Inferior parietal cortex (tissue), 1 donor: ENCODE measurements around the gene TBC1D8B.
"Not testable (repeated sequence)": the region's sequence is repeated elsewhere in the genome, so short reads cannot be mapped to it uniquely, and the experiment has no call there.

Source experiments
- DNase-seq: peaks from one replicate; pipeline ENCODE4 v3.0.0-alpha.2; 2016; ENCODE audit errors: extremely low spot score

Gene TBC1D8B

DNA sequence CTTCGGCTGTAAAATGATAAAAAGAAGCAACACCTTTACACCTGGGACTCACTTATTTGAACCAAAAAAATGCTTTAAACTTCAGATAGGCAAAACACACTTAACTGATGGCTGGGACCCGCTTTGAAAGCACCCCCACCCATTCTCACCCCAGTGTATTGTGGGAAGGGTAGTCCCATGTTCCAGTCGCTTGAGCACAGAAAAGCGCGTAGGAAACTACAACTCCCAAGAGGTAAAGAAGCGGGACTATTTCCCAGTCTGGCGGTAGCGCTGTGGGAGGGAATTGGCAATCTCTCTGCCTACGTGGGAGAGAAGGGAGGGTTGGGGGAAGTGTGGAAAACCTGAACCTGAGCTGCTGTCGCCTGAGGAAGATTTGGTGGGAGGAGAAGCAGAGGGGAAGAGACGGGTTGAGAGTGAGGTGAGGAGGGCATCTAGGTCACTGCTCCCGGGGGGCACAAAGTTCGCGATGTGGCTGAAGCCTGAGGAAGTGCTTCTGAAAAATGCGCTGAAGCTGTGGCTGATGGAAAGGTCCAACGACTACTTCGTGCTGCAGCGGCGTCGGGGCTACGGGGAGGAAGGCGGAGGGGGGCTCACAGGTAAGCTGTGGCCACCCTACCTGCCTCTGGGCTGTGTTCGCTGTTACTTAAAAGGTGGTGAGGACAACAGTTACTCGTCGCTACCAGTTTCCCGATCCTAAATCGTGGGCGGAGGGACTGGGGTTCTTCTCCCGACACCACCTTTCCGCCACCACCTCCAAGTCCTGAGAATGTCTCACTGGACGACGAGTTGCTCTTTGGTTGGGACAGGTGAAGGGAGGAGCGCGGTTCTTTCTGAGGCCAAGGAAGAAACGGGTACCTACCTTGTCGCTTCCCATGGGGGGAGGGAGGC, at the start of gene TBC1D8B:
Gene TBC1D8B (plus strand): TSS at position 286 of the 888 bp plus-strand sequence. CDS start 181 bp downstream, at position 467.
- peak; percentile 80 for DNase-seq

DNA sequence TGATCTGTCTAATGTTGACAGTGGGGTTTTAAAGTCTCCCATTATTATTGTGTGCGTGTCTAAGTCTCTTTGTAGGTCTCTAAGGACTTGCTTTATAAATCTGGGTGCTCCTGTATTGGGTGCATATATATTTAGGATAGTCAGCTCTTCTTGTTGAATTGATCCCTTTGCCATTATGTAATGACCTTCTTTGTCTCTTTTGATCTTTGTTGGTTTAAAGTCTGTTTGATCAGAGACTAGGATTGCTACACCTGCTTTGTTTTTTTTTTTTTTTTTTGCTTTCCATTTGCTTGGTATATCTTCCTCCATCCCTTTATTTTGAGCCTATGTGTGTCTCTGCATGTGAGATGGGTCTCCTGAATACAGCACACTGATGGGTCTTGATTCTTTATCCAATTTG, 33.2 kb upstream of the TBC1D8B start:
- DNase-seq = not testable (repeated sequence)

DNA sequence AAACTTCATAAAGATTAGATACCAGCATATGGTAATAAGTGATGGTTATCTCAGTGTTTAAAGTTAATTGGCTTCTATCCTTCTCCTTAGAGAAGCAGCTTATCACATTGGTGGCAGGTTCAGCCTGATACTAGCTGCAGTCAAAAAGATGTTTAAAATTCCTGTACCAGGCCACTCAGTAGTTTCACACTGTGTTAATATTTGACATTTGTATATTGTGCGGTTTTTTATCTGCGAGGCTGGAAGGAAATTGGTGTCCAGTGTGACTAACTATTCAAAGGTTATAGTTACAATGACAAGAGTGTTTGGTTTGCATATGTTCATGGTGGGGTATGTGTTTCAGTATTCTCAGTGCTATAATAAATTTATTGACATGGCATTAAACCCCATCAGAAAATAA, 27.5 kb upstream of the TBC1D8B start:
- no peak for DNase-seq

DNA sequence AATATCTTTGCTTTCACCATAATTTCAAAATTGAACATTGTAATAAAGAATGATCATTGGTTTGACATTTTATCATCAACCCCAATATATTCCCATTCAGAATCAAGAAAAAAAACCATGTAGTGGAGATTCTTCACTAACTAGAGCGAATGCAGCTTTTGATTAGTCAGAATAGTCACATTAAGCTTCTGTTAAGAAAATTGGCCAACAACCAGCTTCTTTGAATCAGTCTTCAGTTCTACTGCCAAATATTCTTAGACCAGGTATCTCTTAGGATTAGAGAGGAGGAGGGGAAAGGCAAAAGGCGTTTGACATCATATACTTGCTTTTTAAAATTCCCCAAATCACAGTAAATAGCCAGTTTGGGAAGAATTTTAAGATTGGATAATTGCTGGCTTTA, 22.2 kb upstream of the TBC1D8B start:
- DNase-seq = no peak

DNA sequence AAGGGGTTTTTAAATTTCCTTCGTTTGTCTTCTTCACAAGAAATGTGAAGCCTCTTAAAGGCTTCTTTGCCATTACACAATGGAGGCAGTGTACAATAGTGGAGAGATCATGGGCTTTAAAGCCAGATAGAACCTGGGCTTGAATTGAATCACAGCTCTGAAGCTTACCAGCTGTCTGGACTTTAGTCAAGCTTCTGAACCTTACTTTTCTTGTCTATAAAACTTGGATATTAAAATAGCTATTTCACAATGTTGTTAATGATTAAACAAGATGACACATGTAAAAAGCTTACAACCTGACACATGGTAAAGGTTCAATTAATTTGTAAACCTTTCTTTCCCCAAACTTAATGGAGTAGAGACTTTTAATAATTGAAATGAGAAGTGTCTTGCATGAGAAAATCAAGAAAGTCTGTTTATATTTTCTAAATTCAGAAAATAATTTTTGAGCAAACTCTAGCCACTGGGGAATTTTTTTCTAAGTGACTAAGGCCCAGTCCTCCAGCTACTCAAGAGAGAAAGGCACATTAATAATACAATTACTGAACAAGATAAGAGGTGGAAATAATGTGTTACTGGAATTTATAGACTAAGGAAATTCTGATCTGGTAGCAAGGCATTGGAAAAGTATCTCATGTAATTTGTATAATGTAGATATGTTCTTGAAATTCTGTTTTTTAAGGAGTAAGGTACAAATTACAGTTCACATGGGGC, 21.7 kb upstream of the TBC1D8B start:
- no peak for DNase-seq

DNA sequence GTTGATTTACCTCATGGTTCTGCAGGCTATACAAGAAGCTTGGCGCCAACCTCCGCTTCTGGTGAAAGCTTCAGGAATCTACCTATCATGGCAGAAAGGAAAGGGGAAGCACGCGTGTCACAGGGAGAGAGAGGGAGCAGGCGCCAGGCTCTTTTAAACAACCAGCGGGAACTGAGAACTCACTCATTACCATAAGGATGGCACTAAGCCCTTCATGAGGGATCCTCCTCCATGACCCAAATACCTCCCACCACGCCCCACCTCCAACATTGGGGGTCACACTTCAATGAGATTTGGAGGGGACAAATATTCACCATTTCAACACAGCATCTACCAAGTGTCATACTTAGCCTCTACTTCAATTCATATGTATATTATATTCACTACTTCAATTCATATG, 18.8 kb upstream of the TBC1D8B start:
- no peak for DNase-seq

DNA sequence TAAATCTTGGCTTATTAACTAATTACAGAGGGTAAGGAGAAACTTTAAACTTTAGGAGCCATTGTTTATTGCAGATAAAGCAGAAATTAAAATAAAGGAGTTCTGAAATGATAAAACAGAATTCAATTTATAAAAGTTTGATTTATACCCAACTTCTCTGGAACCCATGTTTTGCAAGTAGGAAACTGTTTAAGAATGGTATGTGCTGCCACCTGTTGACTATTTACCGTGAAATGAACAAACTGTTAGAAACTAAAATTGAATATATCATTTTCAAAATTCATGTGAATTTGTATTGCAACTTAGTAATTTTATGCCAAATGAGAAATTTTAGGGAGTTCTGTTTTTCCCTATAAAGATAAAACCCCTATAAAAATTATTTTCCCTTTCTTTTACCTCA, 11.0 kb upstream of the TBC1D8B start:
- peak; percentile 15 for DNase-seq

DNA sequence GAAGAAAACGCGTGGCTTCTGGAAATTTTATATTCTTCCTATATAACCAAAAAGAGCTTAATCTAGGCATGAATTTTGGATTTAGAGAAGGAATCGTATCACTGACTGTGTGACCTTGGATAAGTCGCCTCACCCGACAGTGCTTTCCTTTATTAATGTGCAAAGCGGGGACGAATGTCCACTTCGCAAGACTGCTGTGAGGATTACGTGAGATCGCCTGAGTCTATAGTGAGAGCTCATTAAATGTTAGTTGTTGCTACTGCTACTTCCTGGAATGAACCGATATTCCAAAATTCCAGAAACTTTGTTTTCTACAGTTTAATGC, 448 bp upstream of the TBC1D8B start:
- no peak for DNase-seq

DNA sequence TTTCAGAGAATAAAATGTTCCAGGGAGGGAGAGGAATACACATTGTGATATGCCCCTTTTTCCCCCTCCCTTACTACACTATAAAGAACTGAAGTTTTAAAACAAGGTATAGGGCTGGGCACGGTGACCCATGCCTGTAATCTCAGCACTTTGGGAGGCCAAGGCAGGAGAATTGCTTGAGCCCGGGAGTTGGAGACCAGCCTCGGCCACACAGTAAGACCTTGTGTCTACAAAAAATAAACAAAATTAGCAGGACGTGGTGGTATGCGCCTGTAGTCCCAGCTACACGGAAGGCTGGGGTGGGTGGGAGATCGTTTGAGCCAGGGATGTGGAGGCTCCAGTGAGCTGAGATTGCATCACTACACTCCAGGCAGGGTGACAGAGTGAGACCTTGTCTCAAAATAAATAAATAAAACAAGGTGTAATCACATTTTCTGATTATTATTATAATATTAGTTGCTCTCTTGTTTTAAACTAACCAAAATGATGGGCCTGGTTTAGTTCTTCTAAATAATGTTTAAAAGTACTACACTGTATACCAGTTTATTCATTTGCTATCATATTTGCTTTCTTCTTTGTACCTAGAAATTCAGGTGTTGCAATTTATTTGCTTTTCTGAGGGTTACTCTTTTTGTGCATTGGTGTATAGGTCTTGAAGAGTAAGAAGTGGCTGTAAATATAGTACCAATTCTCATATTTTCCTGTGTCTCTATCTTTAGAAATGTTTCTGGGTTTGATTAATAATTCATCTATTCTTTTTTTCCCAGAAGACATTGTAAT, 8.8 kb downstream of the TBC1D8B start:
- DNase-seq = no peak

DNA sequence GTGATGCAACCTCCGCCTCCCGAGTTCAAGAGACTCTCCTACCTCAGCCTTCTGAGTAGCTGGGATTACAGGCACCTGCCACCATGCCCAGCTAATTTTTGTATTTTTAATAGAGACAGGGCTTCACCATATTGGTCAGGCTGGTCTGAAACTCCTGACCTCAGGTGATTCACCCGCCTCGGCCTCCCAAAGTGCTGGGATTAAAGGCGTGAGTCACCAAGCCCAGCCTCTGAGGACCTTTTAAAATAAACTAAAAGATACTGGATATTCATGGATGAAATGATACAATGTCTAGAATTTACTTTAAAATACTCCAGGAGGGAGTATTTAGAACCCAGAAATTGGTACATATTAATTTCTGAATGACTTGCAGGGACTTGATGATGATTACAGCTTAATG, 10.5 kb downstream of the TBC1D8B start:
- not testable (repeated sequence) for DNase-seq

DNA sequence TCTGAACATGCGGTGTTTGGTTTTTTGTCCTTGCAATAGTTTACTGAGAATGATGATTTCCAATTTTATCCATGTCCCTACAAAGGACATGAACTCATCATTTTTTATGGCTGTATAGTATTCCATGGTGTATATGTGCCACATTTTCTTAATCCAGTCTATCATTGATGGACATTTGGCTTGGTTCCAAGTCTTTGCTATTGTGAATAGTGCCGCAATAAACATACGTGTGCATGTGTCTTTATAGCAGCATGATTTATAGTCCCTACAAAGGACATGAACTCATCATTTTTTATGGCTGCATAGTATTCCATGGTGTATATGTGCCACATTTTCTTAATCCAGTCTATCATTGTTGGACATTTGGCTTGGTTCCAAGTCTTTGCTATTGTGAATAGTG, 11.6 kb downstream of the TBC1D8B start:
- DNase-seq = not testable (repeated sequence)

DNA sequence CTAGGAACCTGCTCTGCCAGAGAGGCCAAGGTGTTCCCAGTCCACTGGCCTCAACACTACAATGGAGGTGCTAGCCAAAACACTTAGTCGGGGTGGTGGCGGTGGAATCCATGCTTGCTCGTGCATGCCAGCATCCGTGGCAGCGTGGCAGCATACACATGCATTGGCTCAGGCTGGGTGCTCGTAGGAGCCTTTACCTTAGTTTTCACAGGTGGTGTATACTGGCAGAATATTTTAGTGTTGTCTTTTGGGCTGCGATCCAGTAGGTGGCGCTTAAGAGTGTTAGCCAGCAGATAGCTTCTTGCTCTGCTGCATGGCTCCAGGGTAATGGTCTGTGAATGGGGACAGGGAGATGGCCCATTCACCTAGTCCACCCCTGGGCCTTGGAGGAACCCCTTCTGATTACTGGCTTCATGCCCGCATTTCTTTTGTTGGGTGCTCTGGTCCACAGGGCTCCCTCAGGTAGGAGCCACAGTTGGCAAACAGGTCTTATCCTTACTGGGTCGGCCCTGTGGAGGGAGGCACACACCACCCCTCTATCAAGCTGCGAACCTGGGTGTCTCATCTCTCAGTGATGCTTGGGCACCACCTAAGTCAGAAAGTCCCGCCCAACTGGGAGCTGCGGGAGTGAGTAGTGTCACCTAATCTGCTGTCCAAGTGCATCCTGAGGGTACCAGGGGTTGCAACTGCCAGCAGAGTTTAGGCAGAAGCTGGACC, 60.7 kb downstream of the TBC1D8B start:
- DNase-seq = no peak

DNA sequence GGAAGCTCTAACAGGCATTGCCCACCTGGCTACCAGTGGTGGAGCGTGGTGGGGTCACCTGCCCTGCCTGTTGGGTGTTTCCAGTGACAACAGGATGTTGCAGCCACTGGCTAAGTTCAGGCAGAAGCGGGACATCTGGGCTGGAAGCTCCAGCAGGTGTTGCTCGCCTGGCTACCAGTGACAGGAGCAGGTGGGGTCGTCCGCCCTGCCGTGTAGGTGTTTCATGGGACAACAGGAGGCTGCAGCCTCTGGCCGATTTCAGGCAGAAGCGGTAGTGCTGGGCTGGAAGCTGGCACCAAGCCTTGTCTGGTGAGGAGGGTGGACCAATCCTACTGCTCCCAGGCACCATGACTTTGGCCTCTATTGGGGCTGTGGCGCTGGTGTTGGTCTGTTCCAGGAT, 61.2 kb downstream of the TBC1D8B start:
- no peak for DNase-seq

DNA sequence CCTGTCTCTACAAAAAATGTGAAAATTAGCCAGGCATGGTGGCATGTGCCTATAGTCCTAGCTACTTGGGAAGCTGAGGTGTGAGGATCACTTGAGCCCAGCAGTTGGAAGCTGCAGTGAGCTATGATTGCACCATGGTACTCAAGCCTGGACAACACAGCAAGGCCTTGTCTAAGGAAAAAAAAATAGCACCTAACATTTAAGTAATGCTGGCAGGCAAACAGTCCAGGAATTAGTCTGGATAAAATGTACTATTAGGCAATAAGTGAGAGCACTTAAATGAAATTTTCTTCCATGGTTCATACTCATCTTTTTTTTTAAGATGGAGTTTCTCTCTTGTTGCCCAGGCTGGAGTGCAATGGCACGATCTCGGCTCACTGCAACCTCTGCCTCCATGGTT, 70.3 kb downstream of the TBC1D8B start:
- not testable (repeated sequence) for DNase-seq

DNA sequence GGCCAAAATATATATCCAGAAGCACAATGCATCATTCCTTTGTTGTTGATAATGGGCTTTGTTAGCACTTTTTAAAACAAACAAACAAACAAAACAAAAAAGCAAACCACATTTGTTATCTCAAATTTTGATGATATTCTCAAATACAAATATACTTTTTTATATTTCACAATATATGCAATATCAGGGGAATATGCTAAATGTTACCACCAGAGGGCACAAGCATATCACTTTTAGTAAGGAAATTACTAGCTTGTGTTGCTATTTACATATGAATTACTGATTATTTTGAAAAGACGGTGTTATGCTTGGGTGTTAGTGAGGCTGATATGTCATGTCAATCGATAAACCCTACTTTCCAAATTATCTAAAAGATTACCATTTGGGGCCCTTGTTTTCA, 71.6 kb downstream of the TBC1D8B start:
- DNase-seq = peak; percentile 20

DNA sequence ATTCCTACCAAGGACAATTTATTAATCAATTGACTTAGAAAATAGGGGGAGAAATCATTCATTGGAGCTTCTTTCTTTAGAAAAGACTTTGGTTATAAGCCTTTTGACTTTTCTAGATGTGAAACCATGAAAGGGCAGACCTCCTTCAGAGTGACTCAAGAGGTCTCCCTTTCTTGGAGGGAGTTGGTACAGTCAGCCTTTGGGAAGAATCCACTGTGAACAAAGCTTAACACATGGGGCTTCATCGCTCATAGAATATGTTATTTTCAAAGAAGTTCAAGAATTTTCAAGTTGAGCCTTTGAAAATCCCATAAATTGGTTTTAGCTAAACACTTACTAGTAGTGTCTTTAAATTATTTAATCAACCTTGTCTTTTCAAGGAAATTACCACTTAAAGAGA, 72.7 kb downstream of the TBC1D8B start:
- DNase-seq = no peak

DNA sequence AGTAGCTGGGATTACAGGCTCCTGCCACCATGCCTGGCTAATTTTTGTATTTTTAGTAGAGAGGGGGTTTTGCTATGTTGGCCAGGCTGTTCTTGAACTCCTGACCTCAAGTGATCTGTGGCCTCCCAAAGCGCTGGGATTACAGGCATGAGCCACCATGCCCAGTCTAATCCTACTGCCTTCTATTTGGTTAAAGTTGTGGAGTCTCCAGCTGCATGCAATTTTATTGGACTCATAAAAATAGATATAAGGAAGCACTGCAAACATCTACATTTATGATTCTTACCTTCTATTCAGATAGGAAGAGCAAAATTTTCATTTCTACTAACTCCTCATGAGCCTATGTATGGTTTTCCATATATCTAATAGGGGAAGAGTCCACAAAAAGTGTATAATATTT, 87.0 kb downstream of the TBC1D8B start:
- DNase-seq = no peak

DNA sequence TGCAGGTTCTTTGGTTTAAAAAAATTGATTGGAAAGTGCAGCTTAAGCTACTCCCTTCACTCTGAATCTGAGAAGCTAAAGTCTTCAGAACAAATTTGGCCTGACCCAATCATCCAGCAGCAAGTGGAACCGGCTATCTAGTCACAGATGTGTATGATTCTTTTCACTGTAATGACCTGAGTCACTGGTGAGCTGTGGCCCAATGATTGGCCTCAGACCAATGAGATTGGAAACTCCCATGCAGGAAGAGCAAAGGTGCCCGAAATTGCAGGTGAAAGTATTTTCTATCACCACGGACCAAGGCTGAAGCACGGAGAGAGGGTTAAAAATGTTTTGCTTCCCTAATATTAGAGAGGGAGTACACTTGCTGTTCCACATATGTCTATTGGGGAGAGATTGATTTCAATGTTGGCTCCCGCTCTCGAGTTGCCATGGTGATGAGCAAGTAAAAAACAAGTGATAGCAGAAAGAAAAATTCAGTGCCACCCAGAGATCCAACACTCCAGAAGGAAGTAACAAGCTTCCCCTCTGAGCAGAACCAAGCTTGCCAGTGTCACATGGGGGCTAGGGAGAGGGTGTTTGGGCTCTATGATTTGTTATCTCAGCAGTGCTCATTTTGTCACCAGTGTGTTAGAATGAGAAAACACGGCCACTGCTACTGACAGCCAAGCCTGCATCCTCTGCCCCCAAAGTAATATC, 89.4 kb downstream of the TBC1D8B start:
- DNase-seq = no peak

DNA sequence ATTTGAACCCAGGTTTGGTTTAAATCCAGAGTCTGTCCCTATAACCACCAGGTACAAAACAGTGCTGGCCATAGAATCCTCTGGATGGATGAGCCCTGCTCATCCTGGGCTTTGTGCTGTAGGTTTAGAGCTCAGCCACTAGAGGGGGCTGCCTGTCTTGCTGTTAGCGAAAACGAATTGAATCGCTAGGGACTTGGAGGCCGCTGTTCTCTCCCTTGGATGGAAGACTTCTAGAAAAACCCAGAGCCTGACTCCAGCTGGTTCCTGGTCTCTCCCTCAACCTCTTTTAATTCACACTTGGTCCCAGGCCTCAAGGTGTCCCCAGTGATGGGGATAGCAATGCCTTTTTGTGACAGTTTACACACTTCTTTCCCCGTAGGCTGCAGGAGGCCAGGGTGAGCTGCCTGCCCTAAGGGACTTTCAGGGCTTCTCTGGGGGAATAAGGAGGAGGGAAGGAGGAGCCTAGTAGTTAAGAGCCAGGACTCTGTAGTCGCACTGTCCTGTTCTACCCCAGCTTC, 92.0 kb downstream of the TBC1D8B start:
- peak; percentile 66 for DNase-seq

DNA sequence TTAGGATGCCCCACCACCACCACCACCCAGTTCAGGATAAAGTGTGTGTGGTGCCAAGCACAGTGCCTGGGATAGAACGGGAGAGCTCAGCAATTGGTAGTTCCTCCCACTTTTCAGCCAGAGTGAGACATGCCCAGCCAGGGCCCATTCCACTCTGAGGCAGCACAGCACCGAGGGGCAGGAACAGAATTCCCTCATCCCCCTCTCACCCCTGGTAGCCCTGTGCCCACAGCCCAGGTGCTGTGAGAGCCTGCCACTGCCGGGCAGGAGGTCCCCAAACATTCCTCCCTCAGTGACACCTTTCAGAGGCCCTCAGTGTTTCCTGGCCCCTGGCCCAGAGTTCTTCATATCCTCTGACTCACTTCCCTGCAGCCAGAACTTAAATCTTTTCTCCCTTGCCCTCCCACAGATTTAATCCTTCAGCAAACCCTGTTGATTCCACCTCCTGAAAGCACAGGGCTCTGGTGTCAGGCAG, 92.5 kb downstream of the TBC1D8B start:
- DNase-seq = no peak

DNA sequence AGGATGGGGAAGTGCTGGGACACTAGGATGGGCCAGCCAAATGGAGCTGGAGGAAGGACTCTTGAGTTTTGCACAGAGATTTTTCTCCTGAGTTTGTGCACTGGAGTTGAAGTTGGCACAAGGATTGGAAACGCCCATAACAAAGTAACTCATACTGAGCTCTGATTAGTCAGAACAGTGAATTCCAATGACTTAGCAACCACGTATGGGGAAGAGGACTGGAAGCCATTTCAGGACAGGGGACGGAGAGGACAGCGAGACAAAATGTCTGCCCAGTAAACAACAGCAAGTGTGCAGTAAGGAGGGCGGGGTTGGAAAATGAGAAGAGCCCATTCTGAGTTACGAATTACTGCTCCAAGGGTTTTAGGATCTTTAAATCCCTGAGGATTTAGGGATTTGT, 94.8 kb downstream of the TBC1D8B start:
- no peak for DNase-seq
